ENCODE measurements around the gene TRPV2. TPM values are rescaled to one million over a fixed set of nuclear protein-coding genes. Genes with fewer than 3 reads are reported as not detected.

Gene TRPV2
- polyA plus RNA-seq, 6 donors from 2014 or later: 36.2 to 59.9 (median 44.0) TPM

GRCh38 chr17:16468428-16468992 is 53.1 kb downstream of the TRPV2 start:
- H3K27ac Mint-ChIP-seq: peak overlapping the region in 1 of 6 donors; percentile 27
- H3K4me1 Mint-ChIP-seq: peaks cover 0 to 4% (median 0%) of the 10 kb centered on the region in 3 donors
- ATAC-seq (ENCODE audit: low read depth in 2 of 2): no peak
- no peaks in the 10 kb centered on the region for H3K27me3 Mint-ChIP-seq
- no peaks in the 10 kb centered on the region for H3K36me3 Mint-ChIP-seq
- no peak for DNase-seq
- H3K4me3 Mint-ChIP-seq: no peak overlapping the region
- H3K9me3 Mint-ChIP-seq: no peaks in the 10 kb centered on the region

DNA sequence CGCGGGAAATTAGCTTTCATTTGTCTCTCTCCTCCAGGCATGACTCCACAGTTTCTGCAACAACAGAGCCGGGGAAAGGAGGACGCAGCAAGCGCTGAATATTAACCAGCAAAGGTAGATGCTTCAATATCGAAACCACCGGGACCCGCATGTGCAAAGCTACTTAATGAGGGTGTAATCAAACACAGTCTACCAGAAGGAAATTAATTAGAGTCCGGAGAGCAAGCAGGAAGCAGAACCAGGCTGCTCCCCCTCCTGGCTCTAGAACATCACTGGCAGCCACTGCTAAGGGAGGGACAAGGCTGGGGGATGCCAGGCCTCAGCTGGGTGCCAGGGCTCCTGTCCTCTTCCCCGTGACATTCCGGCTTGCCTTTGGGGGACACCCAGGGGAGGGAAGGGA is 54.9 kb downstream of the TRPV2 start:
- ATAC-seq (ENCODE audit: low read depth in 2 of 2) (no peak), DNase-seq (no peak)
- Mint-ChIP-seq H3K27ac (peak overlapping the region in 1 of 6 donors; percentile 7), H3K9me3 (no peaks in the 10 kb centered on the region), H3K36me3 (no peaks in the 10 kb centered on the region), H3K4me1 (peaks cover 0 to 4% (median 0%) of the 10 kb centered on the region in 3 donors), H3K4me3 (no peak overlapping the region), H3K27me3 (no peaks in the 10 kb centered on the region)

DNA sequence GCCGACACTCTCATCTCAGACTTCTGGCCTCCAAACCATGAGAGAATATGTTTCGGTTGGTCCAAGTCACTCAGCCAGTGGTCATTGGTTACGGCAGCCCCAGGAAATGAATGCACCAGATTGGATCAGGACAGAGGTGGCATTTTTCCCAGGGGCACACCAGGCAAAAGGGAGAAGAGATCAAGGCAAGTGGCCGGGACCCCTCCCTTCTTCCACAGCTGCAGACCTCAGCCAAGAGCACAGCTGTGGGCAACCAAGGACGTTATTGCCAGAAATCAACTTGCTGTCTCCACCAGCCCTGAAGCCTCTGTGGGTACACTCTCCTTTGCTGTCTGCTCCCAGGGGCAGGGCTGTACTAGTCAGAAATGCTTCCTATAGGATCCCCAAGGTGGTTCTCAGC is 55.9 kb downstream of the TRPV2 start:
- no peak overlapping the region for H3K4me3 Mint-ChIP-seq
- H3K4me1 Mint-ChIP-seq: peaks cover 0 to 4% (median 0%) of the 10 kb centered on the region in 3 donors
- ATAC-seq (ENCODE audit: low read depth in 2 of 2) (no peak), DNase-seq (no peak)
- H3K27me3 Mint-ChIP-seq: no peaks in the 10 kb centered on the region
- H3K27ac Mint-ChIP-seq: no peak overlapping the region
- no peaks in the 10 kb centered on the region for H3K9me3 Mint-ChIP-seq
- no peaks in the 10 kb centered on the region for H3K36me3 Mint-ChIP-seq

- Mint-ChIP-seq H3K27ac (no peak overlapping the region), H3K27me3 (no peaks in the 10 kb centered on the region), H3K9me3 (no peaks in the 10 kb centered on the region), H3K4me3 (no peak overlapping the region), H3K36me3 (no peaks in the 10 kb centered on the region), H3K4me1 (peaks cover 0 to 4% (median 0%) of the 10 kb centered on the region in 3 donors)
- no peak for DNase-seq
- ATAC-seq (ENCODE audit: low read depth in 2 of 2): no peak
These were observed 57.2 kb downstream of the TRPV2 start for GRCh38 chr17:16472539-16472938.

- DNase-seq: no peak
- ATAC-seq (ENCODE audit: low read depth in 2 of 2): no peak
- no peaks in the 10 kb centered on the region for H3K9me3 Mint-ChIP-seq
- no peaks in the 10 kb centered on the region for H3K36me3 Mint-ChIP-seq
- peaks cover 0 to 4% (median 0%) of the 10 kb centered on the region in 3 donors for H3K4me1 Mint-ChIP-seq
- H3K27ac Mint-ChIP-seq: no peak overlapping the region
- no peak overlapping the region for H3K4me3 Mint-ChIP-seq
- H3K27me3 Mint-ChIP-seq: no peaks in the 10 kb centered on the region
These were observed 58.0 kb downstream of the TRPV2 start for GRCh38 chr17:16473044-16474011.

DNA sequence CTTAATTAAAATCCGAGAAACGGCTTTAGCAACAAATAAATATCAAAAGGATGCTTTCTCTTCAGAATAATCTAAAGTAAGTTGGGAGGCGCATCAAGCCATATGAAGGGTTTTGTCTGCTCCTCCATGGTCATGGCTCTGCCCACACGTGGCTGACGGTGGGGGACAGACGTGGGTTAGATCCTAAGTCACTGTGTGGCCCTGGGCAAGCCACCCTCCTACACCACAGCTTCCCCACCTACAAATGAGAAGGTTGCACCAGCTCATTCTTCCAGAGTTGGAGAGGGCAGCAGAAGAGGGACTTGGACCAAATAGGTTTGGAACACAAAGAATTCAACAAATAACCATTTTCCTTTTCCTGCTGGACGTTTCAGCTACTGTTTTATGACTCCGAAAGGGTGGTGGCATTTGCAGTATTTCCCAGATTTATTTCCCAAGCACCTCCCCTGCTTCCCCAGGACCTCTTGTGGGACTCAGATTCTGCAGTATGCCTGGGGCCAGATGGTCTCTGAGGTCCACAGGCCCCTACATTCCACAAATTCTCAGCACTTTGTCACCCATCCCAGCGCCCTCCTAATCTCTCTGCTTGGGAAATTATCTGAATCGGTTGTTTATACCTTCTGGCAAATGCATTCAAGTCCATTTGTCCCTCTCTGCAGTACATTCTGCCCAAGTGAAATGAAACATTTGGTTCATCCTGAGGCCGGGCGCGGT is 58.8 kb downstream of the TRPV2 start:
- H3K9me3 Mint-ChIP-seq: no peaks in the 10 kb centered on the region
- no peak overlapping the region for H3K27ac Mint-ChIP-seq
- H3K4me1 Mint-ChIP-seq: peaks cover 0 to 4% (median 0%) of the 10 kb centered on the region in 3 donors
- ATAC-seq (ENCODE audit: low read depth in 2 of 2) (no peak), DNase-seq (no peak)
- no peaks in the 10 kb centered on the region for H3K36me3 Mint-ChIP-seq
- no peaks in the 10 kb centered on the region for H3K27me3 Mint-ChIP-seq
- no peak overlapping the region for H3K4me3 Mint-ChIP-seq

- Mint-ChIP-seq H3K9me3 (no peaks in the 10 kb centered on the region), H3K4me3 (no peak overlapping the region), H3K27ac (peak overlapping the region in 1 of 6 donors; percentile 74), H3K36me3 (no peaks in the 10 kb centered on the region), H3K27me3 (no peaks in the 10 kb centered on the region), H3K4me1 (peaks cover 0 to 4% (median 0%) of the 10 kb centered on the region in 3 donors)
- no peak for DNase-seq
- no peak for ATAC-seq (ENCODE audit: low read depth in 2 of 2)
These were observed 59.9 kb downstream of the TRPV2 start for GRCh38 chr17:16475179-16475704.

DNA sequence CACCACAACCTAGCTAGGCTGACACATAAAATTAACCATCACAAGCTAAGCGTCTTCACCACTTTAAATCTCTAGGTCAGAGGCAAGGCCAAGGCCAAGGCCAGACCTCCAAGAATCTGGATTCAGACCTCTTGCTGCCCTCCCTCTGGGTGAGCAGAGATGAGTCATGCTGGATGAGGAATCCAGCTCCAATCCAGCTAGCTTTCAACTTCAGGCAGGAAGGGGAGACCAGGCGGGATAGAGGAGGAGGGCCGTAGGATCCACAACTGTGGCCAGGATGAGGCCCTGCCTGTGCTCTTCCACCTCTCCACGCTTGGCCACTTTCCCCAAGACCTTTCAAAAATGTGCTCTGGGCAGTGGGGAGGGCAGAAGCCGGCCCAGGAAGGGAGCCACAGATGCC is 61.9 kb downstream of the TRPV2 start:
- Mint-ChIP-seq H3K4me3 (no peak overlapping the region), H3K9me3 (no peaks in the 10 kb centered on the region)
- no peak for ATAC-seq (ENCODE audit: low read depth in 2 of 2)

DNA sequence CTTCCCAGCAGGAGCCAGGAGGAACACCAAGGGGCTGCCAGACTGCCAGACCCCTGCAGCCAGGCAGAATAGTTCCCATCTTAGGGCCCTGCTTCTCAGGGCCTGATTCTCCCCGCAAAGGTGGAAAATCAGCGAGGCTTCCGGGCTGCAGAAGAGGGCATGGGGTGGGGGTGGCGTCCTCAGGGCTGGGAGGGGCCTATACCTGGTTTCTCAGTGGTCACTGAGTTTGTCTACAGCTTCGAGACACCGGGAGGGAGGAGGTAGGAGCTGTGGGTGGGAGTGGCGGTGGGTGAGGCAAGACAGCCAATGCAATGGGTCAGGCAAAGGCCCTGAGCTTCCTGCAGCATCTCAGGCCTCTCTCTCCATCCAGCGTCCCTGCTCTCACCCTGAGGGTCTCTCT is 62.3 kb downstream of the TRPV2 start:
- no peaks in the 10 kb centered on the region for H3K9me3 Mint-ChIP-seq
- no peak for ATAC-seq (ENCODE audit: low read depth in 2 of 2)

More for the DNA sequence above, 61.9 kb downstream of the TRPV2 start:
- no peaks in the 10 kb centered on the region for H3K36me3 Mint-ChIP-seq
- no peak for DNase-seq
- no peak overlapping the region for H3K27ac Mint-ChIP-seq
- no peaks in the 10 kb centered on the region for H3K4me1 Mint-ChIP-seq
- H3K27me3 Mint-ChIP-seq: no peaks in the 10 kb centered on the region

GRCh38 chr17:16478649-16479048 is 63.3 kb downstream of the TRPV2 start:
- Mint-ChIP-seq H3K36me3 (no peaks in the 10 kb centered on the region), H3K4me1 (no peaks in the 10 kb centered on the region), H3K4me3 (no peak overlapping the region), H3K27me3 (no peaks in the 10 kb centered on the region), H3K27ac (no peak overlapping the region), H3K9me3 (no peaks in the 10 kb centered on the region)
- no peak for DNase-seq
- ATAC-seq (ENCODE audit: low read depth in 2 of 2): no peak

More for the DNA sequence above, 62.3 kb downstream of the TRPV2 start:
- Mint-ChIP-seq H3K36me3 (no peaks in the 10 kb centered on the region), H3K27ac (no peak overlapping the region), H3K4me1 (no peaks in the 10 kb centered on the region), H3K27me3 (no peaks in the 10 kb centered on the region), H3K4me3 (no peak overlapping the region)
- no peak for DNase-seq

GRCh38 chr17:16479264-16479663 is 63.9 kb downstream of the TRPV2 start:
- Mint-ChIP-seq H3K27me3 (peaks cover 0 to 2% (median 2%) of the 10 kb centered on the region in 3 donors), H3K36me3 (no peaks in the 10 kb centered on the region), H3K4me3 (no peak overlapping the region), H3K9me3 (no peaks in the 10 kb centered on the region), H3K27ac (no peak overlapping the region), H3K4me1 (no peaks in the 10 kb centered on the region)
- DNase-seq (no peak), ATAC-seq (ENCODE audit: low read depth in 2 of 2) (no peak)

- DNase-seq: no peak
- H3K4me1 Mint-ChIP-seq: no peaks in the 10 kb centered on the region
- peaks cover 0 to 7% (median 6%) of the 10 kb centered on the region in 3 donors for H3K27me3 Mint-ChIP-seq
- no peak for ATAC-seq (ENCODE audit: low read depth in 2 of 2)
- H3K36me3 Mint-ChIP-seq: no peaks in the 10 kb centered on the region
- H3K9me3 Mint-ChIP-seq: no peaks in the 10 kb centered on the region
- H3K4me3 Mint-ChIP-seq: no peak overlapping the region
- H3K27ac Mint-ChIP-seq: peak overlapping the region in 1 of 6 donors; percentile 33
These were observed 65.6 kb downstream of the TRPV2 start for GRCh38 chr17:16480995-16481394.

DNA sequence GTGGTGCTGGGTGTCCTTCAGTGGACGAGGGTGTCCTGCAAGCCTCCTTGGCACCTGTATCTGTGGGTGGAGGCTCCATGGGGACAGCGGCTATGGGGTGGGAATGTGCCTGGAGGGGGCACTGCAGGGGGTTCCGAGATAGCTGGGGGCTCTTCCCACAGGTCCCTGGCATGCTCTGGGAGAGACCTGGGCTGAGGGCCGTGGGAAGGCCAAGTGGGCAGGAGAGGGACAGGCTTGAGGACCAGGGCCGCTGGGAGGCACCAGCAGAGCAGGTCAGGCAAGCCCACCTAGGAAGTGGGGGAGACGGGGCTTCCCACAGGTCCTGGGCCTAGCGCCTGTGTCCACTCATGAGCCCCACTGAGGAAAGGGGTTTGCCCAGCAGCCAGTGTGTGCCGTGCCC is 66.9 kb downstream of the TRPV2 start:
- Mint-ChIP-seq H3K36me3 (no peaks in the 10 kb centered on the region), H3K27me3 (peaks cover 0 to 15% (median 7%) of the 10 kb centered on the region in 3 donors), H3K9me3 (no peaks in the 10 kb centered on the region), H3K4me3 (peak overlapping the region in 1 of 8 donors; percentile 29), H3K27ac (no peak overlapping the region), H3K4me1 (peaks cover 0 to 5% (median 0%) of the 10 kb centered on the region in 3 donors)
- DNase-seq: no peak
- no peak for ATAC-seq (ENCODE audit: low read depth in 2 of 2)

All from naive B cell (primary cell).